K562 (cell line): ENCODE measurements around the gene ARHGAP18. TPM values are rescaled to one million over a fixed set of nuclear protein-coding genes. Genes with fewer than 3 reads are reported as not detected.

Source experiments
- ATAC-seq: fragments of 200-7000 bp; cut with Tn5 transposase; 3 replicates; pipeline ENCODE4 v1.9.1; 2020; ENCODE audit warnings: moderate library complexity
- BruUV-seq: library from RNA; stranded (reverse); fragments of 400-500 nt; replicated peaks from 2 replicates; lab custom pipeline; 2021; lab: Mats Ljungman, UMichigan
- CTCF ChIA-PET: fragments of 300-600 bp; formaldehyde crosslinking; extraction: SDS; loops from one replicate; lab custom pipeline; 2021; ENCODE audit warnings: low intra/inter-chr PET ratio; lab: Yijun Ruan, JAX
- POLR2A ChIA-PET: fragments of 300-600, 350-650 bp; sonication (Branson Sonifier 250); formaldehyde crosslinking; extraction: SDS; loops from one replicate; lab custom pipeline; 2021; ENCODE audit warnings: antibody characterized with exemption, inconsistent platforms; lab: Yijun Ruan, JAX
- DNase-seq, 4 experiments: peaks; one replicate each; pipeline versions ENCODE4 v3.0.0 to v3.0.0-alpha.2; 2011 to 2018; ENCODE audit warnings: low spot score in 3 of 4, mixed read lengths in 3 of 4; ENCODE audit errors: extremely low read depth in 1 of 4
- FAIRE-seq: peaks from 2 replicates; lab custom pipeline; 2011; peaks lifted over from hg19 to GRCh38; lab: Jason Lieb, UNC
- H2AFZ ChIP-seq: 2 replicates; pipeline ENCODE4 v1.6.0; 2011; ENCODE audit warnings: low read depth, low read length, control low read depth, inconsistent platforms
- H3K27ac ChIP-seq: fragments of 200-600 bp; 3 replicates; pipeline ENCODE4 v1.8.0; 2011; ENCODE audit warnings: low read depth, mild to moderate bottlenecking, control low read depth, inconsistent platforms, low read length, moderate library complexity, mixed read lengths; ENCODE audit errors: extremely low read depth
- H3K27me3 ChIP-seq, 2 experiments: fragments of 300-600 bp in 1 of 2; 2 replicates in 1 of 2; 3 replicates in 1 of 2; pipeline versions ENCODE4 v1.6.0 to v1.8.0; 2011; ENCODE audit warnings: inconsistent platforms in 2 of 2, low read length in 2 of 2, mild to moderate bottlenecking in 1 of 2, mixed read lengths in 1 of 2, moderate library complexity in 1 of 2; ENCODE audit not compliant: control insufficient read depth in 2 of 2, insufficient read depth in 2 of 2
- H3K36me3 ChIP-seq: fragments of 300-600 bp; 3 replicates; pipeline ENCODE4 v1.8.0; 2011; ENCODE audit warnings: mild to moderate bottlenecking, low read length, inconsistent platforms; ENCODE audit not compliant: control insufficient read depth, insufficient read depth
- H3K4me1 ChIP-seq, 2 experiments: fragments of 200-600 bp in 1 of 2; replicated peaks in 1 of 2; 2 replicates in 1 of 2; 3 replicates in 1 of 2; pipeline versions ENCODE4 v1.5.1 to v1.8.0; 2011; ENCODE audit warnings: inconsistent platforms in 2 of 2, low read length in 2 of 2, mild to moderate bottlenecking in 1 of 2, mixed read lengths in 1 of 2, moderate library complexity in 1 of 2; ENCODE audit not compliant: control insufficient read depth in 2 of 2, insufficient read depth in 2 of 2
- H3K4me2 ChIP-seq: 2 replicates; pipeline ENCODE4 v1.6.1; 2011; ENCODE audit warnings: low read length, control low read depth, inconsistent platforms, mixed read lengths; ENCODE audit not compliant: insufficient read depth
- H3K4me3 ChIP-seq: fragments of 200-600 bp; sonication (generic), shearing (Covaris generic); 2 replicates; pipeline ENCODE4 v1.5.1; 2016; ENCODE audit warnings: control low read depth, inconsistent platforms
- H3K79me2 ChIP-seq: fragments of 200-600 bp; 3 replicates; pipeline ENCODE4 v1.8.0; 2011; ENCODE audit warnings: low read length, inconsistent platforms; ENCODE audit not compliant: control insufficient read depth, insufficient read depth
- H3K9ac ChIP-seq, 2 experiments: 2 replicates each; pipeline versions ENCODE4 v1.6.0 to v1.6.1; 2011; ENCODE audit warnings: low read depth in 2 of 2, low read length in 2 of 2, control low read depth in 1 of 2, inconsistent platforms in 1 of 2, mild to moderate bottlenecking in 1 of 2, mixed read lengths in 1 of 2; ENCODE audit not compliant: insufficient read depth in 1 of 2
- H3K9me1 ChIP-seq: one replicate; pipeline ENCODE4 v1.6.0; 2011; ENCODE audit warnings: inconsistent platforms, mild to moderate bottlenecking, low read length, moderate library complexity; ENCODE audit not compliant: control insufficient read depth, insufficient read depth
- H3K9me3 ChIP-seq: replicated peaks from 2 replicates; pipeline ENCODE4 v1.5.1; 2011; ENCODE audit warnings: low read depth, low read length, inconsistent platforms; ENCODE audit not compliant: control insufficient read depth, insufficient read depth
- H4K20me1 ChIP-seq: replicated peaks from 2 replicates; pipeline ENCODE4 v1.6.1; 2011; ENCODE audit warnings: low read length, inconsistent platforms, mixed read lengths; ENCODE audit not compliant: control insufficient read depth, insufficient read depth
- BACH1 ChIP-seq: fragments of 200-800 bp; sonication (Bioruptor generic); IDR thresholded peaks from 2 replicates; pipeline ENCODE4 v1.6.1; 2016; ENCODE audit warnings: missing genetic modification characterization, missing compliant biosample characterization
- CBX8 ChIP-seq: fragments of 200-600 bp; sonication (generic); IDR thresholded peaks from 2 replicates; pipeline ENCODE4 v1.6.1; 2012; ENCODE audit warnings: borderline replicate concordance, mixed run types, low read depth, mild to moderate bottlenecking, moderate library complexity, mixed read lengths, low read length, control low read depth, inconsistent platforms; ENCODE audit not compliant: poor library complexity, severe bottlenecking; ENCODE audit errors: extremely low read depth
- CC2D1A ChIP-seq: fragments of 450-650 bp; IDR thresholded peaks from 2 replicates; pipeline ENCODE4 v1.6.1; 2017; ENCODE audit warnings: mild to moderate bottlenecking
- CREB3 ChIP-seq: fragments of 450-650 bp; conservative IDR thresholded peaks from 2 replicates; pipeline ENCODE4 v1.6.1; 2016; ENCODE audit warnings: missing genetic modification characterization, low read depth, mild to moderate bottlenecking, missing compliant biosample characterization, moderate library complexity
- KHSRP ChIP-seq: fragments of 450-650 bp; IDR thresholded peaks from 2 replicates; pipeline ENCODE4 v1.6.1; 2017
- PURB ChIP-seq: sonication (generic); formaldehyde crosslinking; IDR thresholded peaks from 2 replicates; pipeline ENCODE4 v1.9.0; 2021; ENCODE audit warnings: low read depth, mild to moderate bottlenecking, missing genetic modification reagents
- RFX5 ChIP-seq: IDR thresholded peaks from 2 replicates; pipeline ENCODE4 v1.6.1; 2011; ENCODE audit warnings: low read depth, mild to moderate bottlenecking, improper control_type of control experiment, low read length
- SOX6 ChIP-seq: fragments of 450-650 bp; IDR thresholded peaks from 2 replicates; pipeline ENCODE4 v1.6.1; 2014; ENCODE audit warnings: mild to moderate bottlenecking
- TAL1 ChIP-seq: fragments of 450-650 bp; IDR thresholded peaks from 2 replicates; pipeline ENCODE4 v1.6.1; 2016; ENCODE audit warnings: mild to moderate bottlenecking
- ZBTB40 ChIP-seq, 2 experiments: fragments of 450-650 bp in 1 of 2; sonication (generic) in 1 of 2; formaldehyde crosslinking in 1 of 2; IDR thresholded peaks; 2 replicates each; pipeline versions ENCODE4 v1.7.1 to v1.9.0; 2016 to 2022; ENCODE audit warnings: inconsistent platforms in 1 of 2, mild to moderate bottlenecking in 1 of 2, missing genetic modification reagents in 1 of 2
- WGBS: fragments of 100-300 bp; shearing (Covaris generic); methylation state at CpG from one replicate; pipeline ENCODE4 v1.1.6; 2016; ENCODE audit warnings: low coverage, mixed read lengths; ENCODE audit not compliant: insufficient coverage; ENCODE audit errors: missing lambda C conversion rate; 5-methylcytosine and 5-hydroxymethylcytosine counted together
- in situ Hi-C: fragments of 300-500 bp; cut with MboI; formaldehyde crosslinking; loops from 4 replicates; pipeline ENCODE4 v1.15.0; 2018; ENCODE audit warnings: inconsistent platforms, mixed read lengths
- intact Hi-C: fragments of 100-400 bp; cut with micrococcal nuclease; formaldehyde crosslinking; loops from 2 replicates; pipeline ENCODE4 v1.14.2; 2022
- polyA plus RNA-seq, 8 experiments: library from polyadenylated mRNA; depleted of rRNA in 4 of 8; stranded (reverse) in 5 of 8; unstranded in 3 of 8; fragments of >200 nt; fragmentation: Nextera tagmentation in 2 of 8; fragmentation: Illumina TruSeq in 1 of 8; extraction: Ambion mirVana in 2 of 8; extraction: Trizol in 1 of 8; gene quantifications; 2 replicates each; pipeline versions ENCODE4 v1.2.1 to v1.2.3, GENCODE V29; 2011 to 2014; ENCODE audit warnings: inconsistent platforms in 1 of 8, missing spikeins in 1 of 8
- total RNA-seq, 7 experiments: library from RNA; depleted of rRNA in 6 of 7; stranded (reverse); fragments of >200 nt in 6 of 7; fragmentation: Illumina TruSeq in 2 of 7; extraction: Trizol in 2 of 7; gene quantifications; 2 replicates each; pipeline versions ENCODE4 v1.2.1 to v1.2.3, GENCODE V29; 2011 to 2021; ENCODE audit warnings: low replicate concordance in 1 of 7

The ARHGAP18 gene
- total and polyA plus RNA-seq, 9 of the 15 experiments (the other 6 are each of a cell fraction or from before 2014, with no cell fraction given) = 13.3 to 29.7 (median 21.1) TPM

DNA sequence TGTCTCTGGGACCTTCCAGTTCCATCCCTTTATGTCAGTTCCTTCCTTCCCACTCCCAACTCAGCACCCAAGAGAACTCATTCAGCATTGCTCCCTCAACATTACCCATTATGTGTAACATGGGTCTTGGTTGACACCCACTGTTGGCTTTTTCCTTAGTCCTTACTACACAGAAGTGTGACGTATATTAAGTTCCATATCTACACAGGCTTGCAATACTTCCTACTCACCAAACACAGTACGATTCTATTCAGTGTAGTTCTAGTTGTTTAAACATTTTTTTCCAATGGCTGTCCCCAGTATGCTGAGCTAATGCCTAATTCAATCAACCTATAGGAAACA, 37.7 kb downstream of the ARHGAP18 start:
- no peak for FAIRE-seq
- Histone ChIP-seq H4K20me1 (no peaks in the 10 kb centered on the region), H3K4me2 (peak overlapping the region; percentile 66), H3K27ac (peak overlapping the region; percentile 42), H3K4me3 (no peak overlapping the region), H2AFZ (peak overlapping the region; percentile 26; the same call in 1 of the 2 replicates), H3K36me3 (no peaks in the 10 kb centered on the region), H3K9ac (peak overlapping the region in 1 of 2 experiments; percentile 2; a peak in 1 of 4 replicates), H3K4me1 (peaks cover 34 to 54% of the 10 kb centered on the region in 2 experiments), H3K79me2 (peaks cover 69% of the 10 kb centered on the region), H3K27me3 (no peaks in the 10 kb centered on the region), H3K9me3 (no peaks in the 10 kb centered on the region), H3K9me1 (no peaks in the 10 kb centered on the region)
- intact Hi-C loops (loop anchor here (2.0 to 5.0 kb wide), 2 partner anchors 35 to 74 kb away; no protein-coding TSS in a partner anchor), in situ Hi-C loops (no loop called here)
- DNase-seq = no peak
- WGBS = 64% methylated on average over 2 of the region's 2 CpGs
- ChIA-PET POLR2A (interaction anchor here (0.9 to 1.7 kb wide), 3 partner anchors 12 to 22 kb away, joined by 3 to 6 read pairs (median 4); no protein-coding TSS in a partner anchor), CTCF (no interaction called here)
- no TSS peak for BruUV-seq
- ATAC-seq = peak; percentile 21
- no peak for TF ChIP-seq RFX5
- TF ChIP-seq CBX8 = no peak
- 0 out of 2 replicates have a peak, but pooled peaks have one; percentile 5 for TF ChIP-seq CREB3 (tag)
- TF ChIP-seq TAL1 = no peak
- TF ChIP-seq SOX6 = no peak
- no peak for TF ChIP-seq PURB (CRISPR knock-in tag)
- TF ChIP-seq CC2D1A = no peak
- no peak for TF ChIP-seq KHSRP
- TF ChIP-seq BACH1 (tag) = peak; percentile 14; the same call in 1 of the 2 replicates
- no peak for TF ChIP-seq ZBTB40 (IDR thresholded peaks at IDR 0.05)
- TF ChIP-seq ZBTB40 (CRISPR knock-in tag; IDR thresholded peaks at IDR 0.05) = no peak
